GM12872 (cell line): Measurements from ENCODE around the gene CEP57L1.

Experiments
- CTCF ChIP-seq: IDR thresholded peaks from 3 replicates; pipeline ENCODE4 v1.5.1; 2011; ENCODE audit warnings: low read depth, mild to moderate bottlenecking, low read length, moderate library complexity; ENCODE audit not compliant: insufficient read depth

The CEP57L1 gene

DNA sequence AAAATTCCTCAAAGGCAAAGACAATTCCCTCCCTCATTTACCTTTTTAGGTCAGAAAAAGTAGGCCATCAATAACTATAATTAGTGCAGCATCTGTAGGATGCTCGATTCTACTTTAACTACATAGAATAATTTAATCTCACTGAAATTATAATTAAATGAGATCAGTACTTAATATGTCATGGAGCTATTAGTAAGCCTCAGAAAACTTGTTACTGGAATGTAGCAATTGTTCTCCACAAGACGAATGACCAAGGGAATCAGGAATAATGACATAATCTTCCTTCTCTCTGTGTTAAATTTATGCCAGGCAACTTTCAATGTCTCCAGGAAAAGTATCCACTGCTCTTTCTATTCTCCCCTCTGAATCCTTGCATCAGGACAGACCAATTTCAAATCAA lies 34.7 kb upstream of the CEP57L1 start:
- no peak for TF ChIP-seq CTCF

- no peak for TF ChIP-seq CTCF
These were observed 33.1 kb upstream of the CEP57L1 start for GRCh38 chr6:109062216-109062615.

DNA sequence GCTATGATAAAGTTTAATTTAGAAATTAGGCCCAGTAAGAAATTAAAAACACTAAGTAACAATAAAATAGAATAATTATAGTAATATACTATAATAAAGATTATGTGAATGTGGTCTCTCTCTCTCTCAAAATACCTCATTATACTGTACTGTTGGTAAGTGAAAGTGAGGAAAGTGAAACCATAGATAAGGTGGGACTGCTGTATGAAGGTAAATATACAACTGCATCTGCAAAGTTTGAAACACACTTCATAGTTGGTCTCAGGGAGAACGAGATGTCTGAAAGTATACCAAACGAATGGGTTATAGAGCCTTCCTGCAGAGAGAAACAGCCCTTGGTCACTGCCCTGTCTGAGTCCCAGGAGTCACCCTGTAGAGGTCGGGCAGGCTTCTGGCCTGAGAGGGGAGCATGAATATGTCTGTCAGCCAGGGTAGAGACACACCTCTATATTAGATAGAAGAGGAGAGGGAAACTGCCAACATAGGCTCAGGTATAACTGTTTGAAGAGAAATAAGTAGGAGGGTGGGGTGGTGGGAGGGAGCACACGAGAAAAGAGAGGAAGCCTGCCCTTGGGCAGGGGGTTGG lies 32.4 kb upstream of the CEP57L1 start:
- no peak for TF ChIP-seq CTCF

DNA sequence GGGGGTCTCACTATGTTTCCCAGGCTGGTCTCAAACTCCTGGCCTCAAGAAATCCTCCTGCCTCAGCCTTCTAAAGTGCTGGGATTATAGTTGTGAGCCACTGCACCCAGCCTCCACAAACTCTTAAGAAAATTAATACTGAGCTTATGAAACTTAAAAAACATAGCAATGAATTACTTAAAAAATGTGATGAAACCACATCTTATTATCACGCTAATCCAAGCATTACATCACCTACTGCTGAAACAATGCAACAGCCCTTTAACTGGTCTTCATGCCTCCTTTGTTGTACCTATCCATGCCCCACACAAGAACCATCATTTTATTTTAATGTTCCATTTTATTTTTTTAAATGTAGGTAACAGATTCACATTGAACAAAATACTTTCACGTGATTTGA lies 25.6 kb upstream of the CEP57L1 start:
- no peak for TF ChIP-seq CTCF

GRCh38 chr6:109071125-109071917 lies 24.0 kb upstream of the CEP57L1 start:
- TF ChIP-seq CTCF = no peak

- TF ChIP-seq CTCF = peak; percentile 51; the same call in 2 of the 3 replicates
These were observed 21.8 kb upstream of the CEP57L1 start for GRCh38 chr6:109073344-109074132.

DNA sequence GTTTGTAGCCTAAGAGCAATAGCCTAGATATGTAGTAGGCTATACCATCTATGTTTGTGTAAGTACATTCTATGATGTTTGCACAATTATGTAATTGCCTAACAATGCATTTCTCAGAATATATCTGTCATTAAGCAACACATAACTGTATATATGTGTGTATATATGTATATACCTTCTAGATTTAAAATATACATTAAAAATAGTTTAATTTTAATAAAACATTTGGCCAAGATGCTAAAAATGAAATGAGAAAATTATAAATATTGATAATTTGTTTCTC lies 21.2 kb upstream of the CEP57L1 start:
- TF ChIP-seq CTCF = no peak
